ENCODE results near the gene DUSP18.
"Not testable (repeated sequence)": the region's sequence is repeated elsewhere in the genome, so short reads cannot be mapped to it uniquely, and the experiment has no call there.

DNA sequence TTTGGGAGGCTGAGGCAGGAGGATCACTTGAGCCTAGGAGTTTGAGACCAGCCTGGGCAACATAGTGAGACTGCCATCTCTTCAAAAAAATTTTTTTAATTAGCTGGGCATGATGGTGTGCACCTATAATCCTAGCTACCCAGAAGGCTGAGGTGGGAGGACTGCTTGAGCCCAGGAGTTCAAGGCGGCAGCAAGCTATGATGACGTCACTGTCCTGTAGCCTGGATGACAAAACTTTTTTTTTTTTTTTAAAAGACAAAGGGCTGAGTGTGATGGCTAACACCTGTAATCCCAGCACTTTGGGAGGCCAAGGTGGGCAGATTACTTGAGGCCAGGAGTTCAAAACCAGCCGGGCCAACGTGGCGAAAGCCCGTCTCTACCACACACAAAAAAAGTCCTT lies 47.8 kb downstream of the DUSP18 start:
- TF ChIP-seq, protein P1, sequence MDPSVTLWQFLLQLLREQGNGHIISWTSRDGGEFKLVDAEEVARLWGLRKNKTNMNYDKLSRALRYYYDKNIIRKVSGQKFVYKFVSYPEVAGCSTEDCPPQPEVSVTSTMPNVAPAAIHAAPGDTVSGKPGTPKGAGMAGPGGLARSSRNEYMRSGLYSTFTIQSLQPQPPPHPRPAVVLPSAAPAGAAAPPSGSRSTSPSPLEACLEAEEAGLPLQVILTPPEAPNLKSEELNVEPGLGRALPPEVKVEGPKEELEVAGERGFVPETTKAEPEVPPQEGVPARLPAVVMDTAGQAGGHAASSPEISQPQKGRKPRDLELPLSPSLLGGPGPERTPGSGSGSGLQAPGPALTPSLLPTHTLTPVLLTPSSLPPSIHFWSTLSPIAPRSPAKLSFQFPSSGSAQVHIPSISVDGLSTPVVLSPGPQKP (IDR thresholded peaks at IDR 0.05; ENCODE audit: low read depth, low read length): not testable (repeated sequence)
- TF ChIP-seq CEBPB (IDR thresholded peaks at IDR 0.05); HOXA7 (CRISPR knock-in tag; IDR thresholded peaks at IDR 0.05); NFE2L2 (conservative IDR thresholded peaks at IDR 0.05; ENCODE audit: low read length); RAD21 (conservative IDR thresholded peaks at IDR 0.05 in 1 of 2, IDR thresholded peaks at IDR 0.05 in 1 of 2); POLR2A (IDR thresholded peaks at IDR 0.05; ENCODE audit: low read length): not testable (repeated sequence)
- TF ChIP-seq, protein P2, sequence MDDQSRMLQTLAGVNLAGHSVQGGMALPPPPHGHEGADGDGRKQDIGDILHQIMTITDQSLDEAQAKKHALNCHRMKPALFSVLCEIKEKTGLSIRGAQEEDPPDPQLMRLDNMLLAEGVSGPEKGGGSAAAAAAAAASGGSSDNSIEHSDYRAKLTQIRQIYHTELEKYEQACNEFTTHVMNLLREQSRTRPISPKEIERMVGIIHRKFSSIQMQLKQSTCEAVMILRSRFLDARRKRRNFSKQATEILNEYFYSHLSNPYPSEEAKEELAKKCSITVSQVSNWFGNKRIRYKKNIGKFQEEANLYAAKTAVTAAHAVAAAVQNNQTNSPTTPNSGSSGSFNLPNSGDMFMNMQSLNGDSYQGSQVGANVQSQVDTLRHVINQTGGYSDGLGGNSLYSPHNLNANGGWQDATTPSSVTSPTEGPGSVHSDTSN (IDR thresholded peaks at IDR 0.05): not testable (repeated sequence)
- TF ChIP-seq, protein P3, sequence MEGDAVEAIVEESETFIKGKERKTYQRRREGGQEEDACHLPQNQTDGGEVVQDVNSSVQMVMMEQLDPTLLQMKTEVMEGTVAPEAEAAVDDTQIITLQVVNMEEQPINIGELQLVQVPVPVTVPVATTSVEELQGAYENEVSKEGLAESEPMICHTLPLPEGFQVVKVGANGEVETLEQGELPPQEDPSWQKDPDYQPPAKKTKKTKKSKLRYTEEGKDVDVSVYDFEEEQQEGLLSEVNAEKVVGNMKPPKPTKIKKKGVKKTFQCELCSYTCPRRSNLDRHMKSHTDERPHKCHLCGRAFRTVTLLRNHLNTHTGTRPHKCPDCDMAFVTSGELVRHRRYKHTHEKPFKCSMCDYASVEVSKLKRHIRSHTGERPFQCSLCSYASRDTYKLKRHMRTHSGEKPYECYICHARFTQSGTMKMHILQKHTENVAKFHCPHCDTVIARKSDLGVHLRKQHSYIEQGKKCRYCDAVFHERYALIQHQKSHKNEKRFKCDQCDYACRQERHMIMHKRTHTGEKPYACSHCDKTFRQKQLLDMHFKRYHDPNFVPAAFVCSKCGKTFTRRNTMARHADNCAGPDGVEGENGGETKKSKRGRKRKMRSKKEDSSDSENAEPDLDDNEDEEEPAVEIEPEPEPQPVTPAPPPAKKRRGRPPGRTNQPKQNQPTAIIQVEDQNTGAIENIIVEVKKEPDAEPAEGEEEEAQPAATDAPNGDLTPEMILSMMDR (IDR thresholded peaks at IDR 0.05): not testable (repeated sequence)
- TF ChIP-seq, protein P4, sequence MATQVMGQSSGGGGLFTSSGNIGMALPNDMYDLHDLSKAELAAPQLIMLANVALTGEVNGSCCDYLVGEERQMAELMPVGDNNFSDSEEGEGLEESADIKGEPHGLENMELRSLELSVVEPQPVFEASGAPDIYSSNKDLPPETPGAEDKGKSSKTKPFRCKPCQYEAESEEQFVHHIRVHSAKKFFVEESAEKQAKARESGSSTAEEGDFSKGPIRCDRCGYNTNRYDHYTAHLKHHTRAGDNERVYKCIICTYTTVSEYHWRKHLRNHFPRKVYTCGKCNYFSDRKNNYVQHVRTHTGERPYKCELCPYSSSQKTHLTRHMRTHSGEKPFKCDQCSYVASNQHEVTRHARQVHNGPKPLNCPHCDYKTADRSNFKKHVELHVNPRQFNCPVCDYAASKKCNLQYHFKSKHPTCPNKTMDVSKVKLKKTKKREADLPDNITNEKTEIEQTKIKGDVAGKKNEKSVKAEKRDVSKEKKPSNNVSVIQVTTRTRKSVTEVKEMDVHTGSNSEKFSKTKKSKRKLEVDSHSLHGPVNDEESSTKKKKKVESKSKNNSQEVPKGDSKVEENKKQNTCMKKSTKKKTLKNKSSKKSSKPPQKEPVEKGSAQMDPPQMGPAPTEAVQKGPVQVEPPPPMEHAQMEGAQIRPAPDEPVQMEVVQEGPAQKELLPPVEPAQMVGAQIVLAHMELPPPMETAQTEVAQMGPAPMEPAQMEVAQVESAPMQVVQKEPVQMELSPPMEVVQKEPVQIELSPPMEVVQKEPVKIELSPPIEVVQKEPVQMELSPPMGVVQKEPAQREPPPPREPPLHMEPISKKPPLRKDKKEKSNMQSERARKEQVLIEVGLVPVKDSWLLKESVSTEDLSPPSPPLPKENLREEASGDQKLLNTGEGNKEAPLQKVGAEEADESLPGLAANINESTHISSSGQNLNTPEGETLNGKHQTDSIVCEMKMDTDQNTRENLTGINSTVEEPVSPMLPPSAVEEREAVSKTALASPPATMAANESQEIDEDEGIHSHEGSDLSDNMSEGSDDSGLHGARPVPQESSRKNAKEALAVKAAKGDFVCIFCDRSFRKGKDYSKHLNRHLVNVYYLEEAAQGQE (IDR thresholded peaks at IDR 0.05): not testable (repeated sequence)

Data from A549 (cell line).